PC-9 (cell line): ENCODE measurements around the gene TRIO. TPM values are rescaled to one million over a fixed set of nuclear protein-coding genes. Genes with fewer than 3 reads are reported as not detected.
A peak's percentile ranks its signal among the peaks of the same experiment; 100 is the strongest.

Source experiments
- BruUV-seq: library from RNA; stranded (reverse); fragments of 400-500 nt; replicated peaks from 2 replicates; lab custom pipeline; 2021; lab: Mats Ljungman, UMichigan
- CTCF ChIA-PET: fragments of 300-600 bp; sonication (Branson Sonifier 250); formaldehyde crosslinking; loops from one replicate; lab custom pipeline; 2022; ENCODE audit warnings: antibody characterized with exemption; lab: Charles Lee
- POLR2A ChIA-PET: fragments of 300-600 bp; sonication (Branson Sonifier 250); formaldehyde crosslinking; loops from one replicate; lab custom pipeline; 2022; ENCODE audit warnings: antibody characterized with exemption; ENCODE audit not compliant: unreplicated experiment; lab: Charles Lee
- DNase-seq, 2 experiments: peaks; one replicate each; pipeline versions ENCODE4 v3.0.0 to v3.0.0-alpha.2; 2015 to 2022; ENCODE audit warnings: mixed read lengths in 1 of 2
- H2AFZ ChIP-seq: fragments of 200-600 bp; sonication (generic); 2 replicates; pipeline ENCODE4 v1.8.1; 2017; ENCODE audit warnings: antibody characterized with exemption
- H3F3A ChIP-seq: fragments of 200-600 bp; sonication (generic); 2 replicates; pipeline ENCODE4 v1.8.1; 2017; ENCODE audit warnings: antibody characterized with exemption, mild to moderate bottlenecking, low read depth; ENCODE audit not compliant: insufficient read depth
- H3K27ac ChIP-seq: fragments of 200-600 bp; sonication (generic); 2 replicates; pipeline ENCODE4 v1.6.1; 2016; ENCODE audit warnings: mixed run types
- H3K27me3 ChIP-seq: fragments of 200-600 bp; sonication (generic); 2 replicates; pipeline ENCODE4 v1.6.1; 2016; ENCODE audit warnings: low read depth, mixed run types; ENCODE audit not compliant: insufficient read depth
- H3K36me3 ChIP-seq: fragments of 200-600 bp; sonication (generic); 2 replicates; pipeline ENCODE4 v1.6.1; 2016; ENCODE audit warnings: low read depth, mixed run types
- H3K4me1 ChIP-seq: fragments of 200-600 bp; sonication (generic); replicated peaks from 2 replicates; pipeline ENCODE4 v1.6.1; 2016; ENCODE audit warnings: mixed run types; ENCODE audit not compliant: insufficient read depth
- H3K4me2 ChIP-seq: fragments of 200-600 bp; sonication (generic); 2 replicates; pipeline ENCODE4 v1.6.1; 2017; ENCODE audit warnings: mixed run types
- H3K4me3 ChIP-seq: fragments of 200-600 bp; sonication (generic); 2 replicates; pipeline ENCODE4 v1.6.1; 2016; ENCODE audit warnings: mixed run types
- H3K79me2 ChIP-seq: fragments of 200-600 bp; sonication (generic); 2 replicates; pipeline ENCODE4 v1.6.1; 2017; ENCODE audit warnings: low read depth, mixed run types
- H3K9me2 ChIP-seq: fragments of 200-600 bp; sonication (generic); 2 replicates; pipeline ENCODE4 v1.8.1; 2017; ENCODE audit warnings: mild to moderate bottlenecking; ENCODE audit not compliant: insufficient read depth
- H3K9me3 ChIP-seq: fragments of 200-600 bp; sonication (generic); 2 replicates; pipeline ENCODE4 v1.8.1; 2016; ENCODE audit warnings: low read depth; ENCODE audit not compliant: insufficient read depth
- H4K20me1 ChIP-seq: fragments of 200-600 bp; sonication (generic); 2 replicates; pipeline ENCODE4 v1.8.1; 2017; ENCODE audit not compliant: insufficient read depth
- EZH2 ChIP-seq: fragments of 200-600 bp; sonication (generic); IDR thresholded peaks from 2 replicates; pipeline ENCODE4 v1.8.0; 2017; ENCODE audit warnings: antibody characterized with exemption, low read depth
- intact Hi-C: fragments of 100-400 bp; cut with micrococcal nuclease; formaldehyde crosslinking; loops from one replicate; pipeline ENCODE4 v1.10.0; 2022; ENCODE audit not compliant: unreplicated experiment
- total RNA-seq: library from RNA; stranded (reverse); gene quantifications from 2 replicates; pipeline ENCODE4 v1.2.3, GENCODE V29; 2021
- TF ChIP-seq, protein P1 (sequence below): fragments of 200-600 bp; sonication (generic); conservative IDR thresholded peaks from 2 replicates; pipeline ENCODE4 v1.6.1; 2017; ENCODE audit warnings: mixed run types, antibody characterized with exemption, mild to moderate bottlenecking, moderate library complexity

Gene TRIO
- total RNA-seq, 1 experiment from 2014 or later: 596 TPM

DNA sequence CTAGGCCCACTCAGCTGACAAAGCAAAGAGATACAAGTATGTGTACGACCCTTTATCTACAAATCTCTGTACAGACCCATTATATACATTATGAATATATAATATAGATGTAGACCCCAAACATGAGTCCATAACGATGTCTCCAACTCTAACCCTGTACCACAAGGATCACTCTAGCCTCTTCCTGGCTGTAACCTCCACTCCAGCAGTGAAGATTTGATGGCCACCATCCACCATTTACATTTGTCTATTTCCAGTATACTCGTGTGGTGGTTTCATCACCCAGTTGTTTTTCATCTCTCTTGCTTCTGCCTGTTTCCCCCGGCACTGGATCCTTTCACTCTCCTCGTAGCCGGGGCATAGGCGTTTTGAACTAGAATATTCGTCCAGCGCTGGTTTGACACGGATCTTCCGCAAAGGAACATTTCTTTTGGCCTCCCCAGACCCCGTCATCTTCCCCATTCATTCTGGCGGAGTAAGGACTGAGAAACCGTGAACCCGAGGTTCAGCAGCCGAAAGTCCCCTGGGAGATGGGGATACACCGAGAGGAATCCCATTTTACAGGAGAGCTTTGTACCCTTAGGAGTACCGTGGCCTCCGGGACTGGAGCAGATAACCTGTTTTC, 828 bp upstream of the TRIO start:
- Histone ChIP-seq H3K4me2 (peak overlapping the region; percentile 83), H3K27me3 (no peaks in the 10 kb centered on the region), H4K20me1 (peaks cover 21% of the 10 kb centered on the region), H3F3A (peaks cover 18% of the 10 kb centered on the region; the same call in 1 of the 2 replicates), H3K27ac (peak overlapping the region; percentile 73), H3K9me2 (no peaks in the 10 kb centered on the region), H3K9me3 (no peaks in the 10 kb centered on the region), H2AFZ (peak overlapping the region; percentile 79), H3K36me3 (no peaks in the 10 kb centered on the region), H3K79me2 (peaks cover 36% of the 10 kb centered on the region), H3K4me3 (peak overlapping the region; percentile 62), H3K4me1 (peaks cover 33% of the 10 kb centered on the region)
- TSS peak; percentile 60 for BruUV-seq
- TF ChIP-seq, protein P1, sequence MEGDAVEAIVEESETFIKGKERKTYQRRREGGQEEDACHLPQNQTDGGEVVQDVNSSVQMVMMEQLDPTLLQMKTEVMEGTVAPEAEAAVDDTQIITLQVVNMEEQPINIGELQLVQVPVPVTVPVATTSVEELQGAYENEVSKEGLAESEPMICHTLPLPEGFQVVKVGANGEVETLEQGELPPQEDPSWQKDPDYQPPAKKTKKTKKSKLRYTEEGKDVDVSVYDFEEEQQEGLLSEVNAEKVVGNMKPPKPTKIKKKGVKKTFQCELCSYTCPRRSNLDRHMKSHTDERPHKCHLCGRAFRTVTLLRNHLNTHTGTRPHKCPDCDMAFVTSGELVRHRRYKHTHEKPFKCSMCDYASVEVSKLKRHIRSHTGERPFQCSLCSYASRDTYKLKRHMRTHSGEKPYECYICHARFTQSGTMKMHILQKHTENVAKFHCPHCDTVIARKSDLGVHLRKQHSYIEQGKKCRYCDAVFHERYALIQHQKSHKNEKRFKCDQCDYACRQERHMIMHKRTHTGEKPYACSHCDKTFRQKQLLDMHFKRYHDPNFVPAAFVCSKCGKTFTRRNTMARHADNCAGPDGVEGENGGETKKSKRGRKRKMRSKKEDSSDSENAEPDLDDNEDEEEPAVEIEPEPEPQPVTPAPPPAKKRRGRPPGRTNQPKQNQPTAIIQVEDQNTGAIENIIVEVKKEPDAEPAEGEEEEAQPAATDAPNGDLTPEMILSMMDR: no peak
- no peak for TF ChIP-seq EZH2
- POLR2A ChIA-PET: interaction anchor here (0.5 to 1.3 kb wide), 7 partner anchors 15 to 131 kb away, joined by 3 to 12 read pairs (median 3); no protein-coding TSS in a partner anchor
- intact Hi-C loops: loop anchor here (1.0 kb wide), 1 partner anchor 32 kb away; no protein-coding TSS in a partner anchor
- CTCF ChIA-PET: interaction anchor here (0.6 to 2.1 kb wide), 5 partner anchors 29 to 156 kb away, joined by 3 to 8 read pairs (median 4); no protein-coding TSS in a partner anchor
- DNase-seq: no peak

- intact Hi-C loops: loop anchor here (1.0 kb wide), 2 partner anchors 132 to 155 kb away; no protein-coding TSS in a partner anchor
- peaks cover 48% of the 10 kb centered on the region for H3K79me2 ChIP-seq
- no peaks in the 10 kb centered on the region for H3K9me2 ChIP-seq
- H3F3A ChIP-seq: peaks cover 18% of the 10 kb centered on the region; the same call in 1 of the 2 replicates
- no peak for DNase-seq
- H3K4me3 ChIP-seq: peak overlapping the region; percentile 99; the same call in 1 of the 2 replicates
- no peak overlapping the region for H2AFZ ChIP-seq
- TF ChIP-seq, protein P1: no peak
- no peak for TF ChIP-seq EZH2
- BruUV-seq: no TSS peak
- peaks cover 33% of the 10 kb centered on the region for H4K20me1 ChIP-seq
- CTCF ChIA-PET: interaction anchor here (0.8 to 2.1 kb wide), 2 partner anchors 34 to 127 kb away, joined by 4 to 8 read pairs; no protein-coding TSS in a partner anchor
- no peaks in the 10 kb centered on the region for H3K9me3 ChIP-seq
- no peak overlapping the region; the same call in 1 of the 2 replicates for H3K27ac ChIP-seq
- H3K36me3 ChIP-seq: peaks cover 7% of the 10 kb centered on the region; the same call in 1 of the 2 replicates
- POLR2A ChIA-PET: interaction anchor here (0.5 to 1.3 kb wide), 10 partner anchors 11 to 132 kb away, joined by 3 to 29 read pairs (median 6); no protein-coding TSS in a partner anchor
- H3K4me1 ChIP-seq: peaks cover 45% of the 10 kb centered on the region
- no peak overlapping the region; the same call in 1 of the 2 replicates for H3K4me2 ChIP-seq
- no peaks in the 10 kb centered on the region for H3K27me3 ChIP-seq
Observed at GRCh38 chr5:14143546-14143840, 351 bp downstream of the TRIO start.

GRCh38 chr5:14143841-14144585, 871 bp downstream of the TRIO start:
- Histone ChIP-seq H3K4me1 (peaks cover 47% of the 10 kb centered on the region), H3K27ac (peak overlapping the region; percentile 78), H3K4me2 (peak overlapping the region; percentile 88), H3K9me2 (no peaks in the 10 kb centered on the region), H3F3A (peaks cover 18% of the 10 kb centered on the region; the same call in 1 of the 2 replicates), H4K20me1 (peaks cover 38% of the 10 kb centered on the region), H3K79me2 (peaks cover 53% of the 10 kb centered on the region), H3K27me3 (no peaks in the 10 kb centered on the region), H2AFZ (peak overlapping the region; percentile 67), H3K36me3 (peaks cover 7% of the 10 kb centered on the region; the same call in 1 of the 2 replicates), H3K9me3 (no peaks in the 10 kb centered on the region), H3K4me3 (peak overlapping the region; percentile 99)
- ChIA-PET CTCF (interaction anchor here (0.6 kb wide), 1 partner anchor 69 kb away, joined by 4 read pairs; no protein-coding TSS in a partner anchor), POLR2A (interaction anchor here (0.5 to 1.1 kb wide), 4 partner anchors 11 to 121 kb away, joined by 3 to 29 read pairs (median 6); no protein-coding TSS in a partner anchor)
- TF ChIP-seq, protein P1: no peak
- no peak for TF ChIP-seq EZH2
- intact Hi-C loops: loop anchor here (1.0 kb wide), 2 partner anchors 133 to 156 kb away; no protein-coding TSS in a partner anchor
- DNase-seq: peak in 1 of 2 experiments; percentile 60
- no TSS peak for BruUV-seq
